GM18508 (cell line): ENCODE results near the gene RND1.

Source experiments
- ATAC-seq: cut with Tn5 transposase; IDR thresholded peaks from one replicate; pipeline ENCODE4 v1.9.1; 2021; ENCODE audit warnings: moderate number of reproducible peaks; ENCODE audit not compliant: insufficient read depth, unreplicated experiment

Gene RND1

DNA sequence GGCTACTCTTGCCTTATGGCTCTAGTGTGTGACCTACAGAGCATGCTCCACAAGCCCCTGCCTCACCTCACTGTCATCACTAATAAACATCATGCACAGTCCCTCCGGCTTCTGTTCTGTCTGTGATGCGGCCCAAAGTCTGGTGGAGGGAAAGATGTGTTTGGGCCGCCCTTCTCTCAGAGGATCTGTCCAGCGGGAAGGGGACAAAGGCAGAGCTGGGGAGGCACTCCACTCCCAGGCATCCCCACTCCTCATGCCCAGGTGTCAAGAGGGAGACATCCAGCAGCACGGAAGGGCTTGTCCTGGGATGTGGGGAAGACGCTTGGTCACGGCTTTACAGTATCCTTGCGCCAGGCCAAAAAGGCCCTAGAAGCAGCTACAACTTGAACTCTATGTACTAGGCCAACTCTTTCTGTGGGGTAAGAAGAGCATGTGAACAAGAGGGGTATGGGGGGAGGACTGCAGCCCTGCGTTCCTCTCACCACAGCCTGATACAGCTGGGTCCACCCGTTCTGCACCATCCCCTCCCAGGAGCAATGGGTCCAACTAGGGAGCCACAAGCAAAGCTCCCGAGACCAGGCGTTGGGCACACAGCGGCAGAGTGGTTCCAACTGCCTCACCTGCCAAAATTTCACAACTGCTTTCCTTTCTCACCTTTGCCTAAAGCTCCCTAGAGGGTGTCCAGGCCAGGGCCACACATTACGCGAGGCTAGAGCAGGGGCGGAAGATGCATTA lies 36.7 kb downstream of the RND1 start:
- no peak for ATAC-seq

DNA sequence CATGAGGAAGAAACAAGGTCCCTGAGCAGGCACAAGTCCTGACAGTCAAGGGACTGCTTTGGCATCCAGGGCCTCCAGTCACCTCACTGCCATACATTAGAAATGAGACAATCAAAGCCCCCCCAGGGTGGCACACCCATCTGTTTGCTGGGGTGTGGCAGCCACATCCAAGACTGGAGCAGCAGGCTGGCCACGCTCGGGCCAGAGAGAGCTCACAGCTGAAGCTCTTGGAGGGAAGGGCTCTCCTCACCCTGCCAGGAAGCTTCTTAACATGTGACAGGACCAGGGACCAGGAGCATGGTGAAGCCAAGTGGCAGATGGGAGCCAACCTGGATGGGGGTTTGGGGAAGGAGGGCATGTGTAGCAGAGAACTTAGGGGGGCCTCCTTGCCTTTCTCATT lies 37.4 kb downstream of the RND1 start:
- ATAC-seq = no peak

DNA sequence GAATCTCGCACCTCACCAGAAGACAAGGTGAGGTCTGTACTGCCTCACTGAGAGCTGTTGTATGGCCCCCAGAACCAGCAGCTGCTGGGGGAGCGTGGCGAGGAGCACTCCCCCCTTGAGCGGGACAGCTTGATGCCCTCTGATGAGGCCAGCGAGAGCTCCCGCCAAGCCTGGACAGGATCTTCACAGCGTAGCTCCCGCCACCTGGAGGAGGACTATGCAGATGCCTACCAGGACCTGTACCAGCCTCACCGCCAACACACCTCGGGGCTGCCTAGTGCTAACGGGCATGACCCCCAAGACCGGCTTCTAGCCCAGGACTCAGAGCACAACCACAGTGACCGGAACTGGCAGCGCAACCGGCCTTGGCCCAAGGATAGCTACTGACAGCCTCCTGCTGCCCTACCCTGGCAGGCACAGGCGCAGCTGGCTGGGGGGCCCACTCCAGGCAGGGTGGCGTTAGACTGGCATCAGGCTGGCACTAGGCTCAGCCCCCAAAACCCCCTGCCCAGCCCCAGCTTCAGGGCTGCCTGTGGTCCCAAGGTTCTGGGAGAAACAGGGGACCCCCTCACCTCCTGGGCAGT lies 38.1 kb downstream of the RND1 start:
- no peak for ATAC-seq

DNA sequence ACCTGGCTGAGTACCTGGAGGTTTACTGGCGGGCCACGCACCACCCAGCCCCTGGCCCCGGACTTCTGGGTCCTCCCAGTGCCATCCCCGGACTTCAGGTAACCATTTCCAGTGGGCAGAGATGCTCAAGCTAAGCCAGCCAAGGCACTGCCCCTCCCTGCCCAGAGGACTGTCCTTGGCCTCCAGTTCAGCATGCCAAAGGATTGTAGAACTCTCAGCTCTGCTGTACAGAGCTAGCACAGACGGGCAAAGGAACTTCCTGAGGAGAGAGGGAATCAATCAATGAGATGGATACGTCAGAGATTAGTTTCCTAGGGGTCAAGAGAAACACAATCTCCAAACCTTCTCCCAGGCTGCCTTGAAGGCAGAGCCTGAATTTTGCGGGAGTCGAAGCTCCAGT lies 38.6 kb downstream of the RND1 start:
- ATAC-seq = no peak

DNA sequence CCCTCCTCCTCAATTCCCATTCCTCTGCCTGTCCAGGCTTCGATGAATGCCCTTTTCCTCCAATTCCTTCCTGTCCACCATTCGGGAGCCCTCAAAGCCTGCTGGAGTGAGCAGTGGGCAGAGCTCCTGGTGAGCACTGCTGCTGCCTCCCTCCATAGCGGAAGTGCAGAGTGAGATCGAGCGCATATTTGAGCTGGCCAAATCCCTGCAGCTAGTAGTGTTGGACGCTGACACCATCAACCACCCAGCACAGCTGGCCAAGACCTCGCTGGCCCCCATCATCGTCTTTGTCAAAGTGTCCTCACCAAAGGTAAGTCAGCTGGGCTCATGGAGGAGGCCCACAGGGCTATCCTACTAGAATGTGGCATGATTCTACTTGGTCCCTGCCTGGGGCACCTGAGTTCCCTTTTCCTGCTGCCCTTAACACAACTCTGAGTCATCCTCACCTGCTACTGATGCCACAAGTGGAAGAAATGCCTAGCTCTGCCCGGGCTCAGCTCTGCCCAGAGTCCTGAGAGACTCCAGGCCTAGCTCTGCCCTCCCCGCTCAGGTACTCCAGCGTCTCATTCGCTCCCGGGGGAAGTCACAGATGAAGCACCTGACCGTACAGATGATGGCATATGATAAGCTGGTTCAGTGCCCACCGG lies 39.3 kb downstream of the RND1 start:
- ATAC-seq = no peak

DNA sequence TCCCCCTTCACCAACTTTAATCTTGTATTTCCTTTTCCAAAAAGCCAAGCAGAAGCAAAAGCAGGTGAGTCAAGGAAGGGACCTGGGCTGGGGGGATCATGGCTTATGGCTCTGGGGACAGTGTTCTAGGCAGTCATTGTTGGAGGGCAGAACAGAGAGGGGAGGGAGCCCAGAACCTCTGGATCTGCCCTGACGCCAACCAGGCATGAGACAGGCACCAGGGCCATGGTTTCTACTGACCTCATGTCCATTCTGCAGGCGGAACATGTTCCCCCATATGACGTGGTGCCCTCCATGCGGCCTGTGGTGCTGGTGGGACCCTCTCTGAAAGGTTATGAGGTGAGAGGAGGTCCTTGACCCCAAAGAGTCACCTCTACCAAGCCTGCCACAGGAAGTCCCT lies 40.8 kb downstream of the RND1 start:
- no peak for ATAC-seq

DNA sequence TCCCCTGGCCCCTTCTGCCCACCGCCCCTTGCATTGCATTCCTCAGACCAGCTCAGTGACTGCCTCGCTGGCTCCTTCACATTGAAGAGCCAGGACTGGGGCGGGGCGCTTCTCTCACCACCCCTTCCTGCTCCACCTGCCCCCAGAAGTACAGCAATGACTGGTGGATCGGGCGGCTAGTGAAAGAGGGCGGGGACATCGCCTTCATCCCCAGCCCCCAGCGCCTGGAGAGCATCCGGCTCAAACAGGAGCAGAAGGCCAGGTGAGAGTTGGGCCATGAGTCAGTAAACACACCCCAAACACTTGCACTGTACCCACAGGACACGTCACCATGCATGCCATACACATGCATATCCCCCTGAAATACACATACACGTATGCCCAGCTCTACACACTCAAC lies 41.6 kb downstream of the RND1 start:
- ATAC-seq = no peak

DNA sequence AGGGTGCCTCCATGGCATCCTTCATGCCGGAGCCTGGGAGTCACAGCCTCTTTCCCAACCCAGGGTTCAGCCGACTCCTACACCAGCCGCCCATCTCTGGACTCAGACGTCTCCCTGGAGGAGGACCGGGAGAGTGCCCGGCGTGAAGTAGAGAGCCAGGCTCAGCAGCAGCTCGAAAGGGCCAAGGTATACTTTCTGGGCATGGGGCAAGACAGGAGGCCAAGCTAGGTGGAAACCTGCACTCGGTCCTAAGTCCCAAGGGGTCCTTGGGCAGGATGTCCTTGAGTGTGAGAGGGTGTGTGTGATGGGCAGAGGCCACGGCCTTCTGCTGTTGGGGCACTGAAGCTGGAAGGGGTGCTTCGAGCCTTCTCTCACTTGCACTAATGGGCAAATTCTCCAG lies 42.4 kb downstream of the RND1 start:
- no peak for ATAC-seq

DNA sequence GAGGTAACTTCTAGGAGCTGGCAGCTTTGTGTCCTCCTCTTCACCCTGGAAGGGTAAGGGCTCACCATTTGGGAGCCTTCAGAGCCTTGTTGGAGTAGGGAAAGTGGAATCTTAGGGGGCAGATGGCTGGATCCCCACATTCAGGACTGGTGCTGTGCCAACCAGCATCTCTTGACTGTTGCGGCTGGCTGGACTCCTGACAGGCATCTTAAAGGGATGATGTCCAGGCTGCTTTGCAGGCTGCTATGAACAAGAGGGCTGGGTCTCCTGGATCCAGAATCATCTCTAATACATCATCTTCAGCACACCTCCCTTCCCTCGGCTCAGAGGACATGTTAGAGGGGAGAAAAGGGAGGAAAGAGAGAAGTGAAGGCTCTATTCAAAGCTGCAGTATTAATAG lies 43.0 kb downstream of the RND1 start:
- no peak for ATAC-seq

DNA sequence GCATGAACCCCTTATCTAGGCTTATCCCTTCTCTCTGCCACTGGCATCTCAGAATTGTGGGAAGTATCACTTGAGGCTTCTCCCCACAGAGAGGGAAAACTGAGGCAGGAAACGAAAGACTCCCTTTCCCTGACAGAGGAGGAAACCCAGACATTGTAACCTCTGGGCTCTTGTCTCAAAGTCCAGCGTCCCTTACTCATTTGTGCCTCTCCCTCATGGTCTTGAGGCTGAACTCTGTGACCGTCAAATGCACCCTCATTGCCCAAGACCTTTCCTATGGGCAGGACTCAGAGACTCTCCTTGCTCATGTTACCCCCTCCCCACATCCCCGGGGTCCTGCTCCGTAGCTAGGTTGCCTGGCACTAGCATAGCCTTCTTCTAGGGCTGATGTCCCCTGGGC lies 43.5 kb downstream of the RND1 start:
- ATAC-seq = no peak

DNA sequence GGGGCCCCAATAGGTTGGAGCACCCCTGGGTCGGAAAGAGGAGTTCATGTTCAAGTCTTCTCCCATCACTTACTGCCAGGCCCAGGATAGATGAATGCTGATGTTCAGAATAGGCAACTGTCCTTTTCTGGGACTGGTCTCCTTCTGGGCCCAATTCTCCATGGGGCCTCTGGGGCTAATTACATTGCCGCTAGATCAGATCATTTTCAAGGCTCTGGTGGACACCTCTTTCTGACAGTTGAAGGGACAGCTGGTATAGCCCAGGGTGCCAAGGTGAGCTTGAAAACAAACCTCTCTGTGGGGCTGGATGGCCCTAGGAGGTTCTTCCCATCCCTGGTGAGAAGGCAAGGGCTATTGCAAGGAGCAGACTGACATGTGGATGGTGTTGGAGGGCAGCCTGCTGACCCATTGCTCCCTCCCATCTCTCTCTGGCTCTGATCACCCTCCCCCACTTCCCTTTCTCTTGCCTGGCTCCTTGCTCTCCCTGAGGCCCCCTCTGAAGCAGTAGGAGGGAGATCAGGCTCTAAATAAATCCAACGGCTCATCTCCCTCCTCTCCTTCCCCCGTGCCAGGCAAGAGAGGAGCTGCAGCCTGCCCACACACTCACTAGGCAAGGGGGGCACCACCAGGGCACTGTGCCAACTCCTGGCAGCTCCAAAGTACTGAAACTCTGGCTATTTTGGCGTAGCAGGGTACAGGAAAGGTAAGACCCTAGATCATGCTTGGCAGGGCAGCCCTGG lies 45.5 kb downstream of the RND1 start:
- no peak for ATAC-seq

DNA sequence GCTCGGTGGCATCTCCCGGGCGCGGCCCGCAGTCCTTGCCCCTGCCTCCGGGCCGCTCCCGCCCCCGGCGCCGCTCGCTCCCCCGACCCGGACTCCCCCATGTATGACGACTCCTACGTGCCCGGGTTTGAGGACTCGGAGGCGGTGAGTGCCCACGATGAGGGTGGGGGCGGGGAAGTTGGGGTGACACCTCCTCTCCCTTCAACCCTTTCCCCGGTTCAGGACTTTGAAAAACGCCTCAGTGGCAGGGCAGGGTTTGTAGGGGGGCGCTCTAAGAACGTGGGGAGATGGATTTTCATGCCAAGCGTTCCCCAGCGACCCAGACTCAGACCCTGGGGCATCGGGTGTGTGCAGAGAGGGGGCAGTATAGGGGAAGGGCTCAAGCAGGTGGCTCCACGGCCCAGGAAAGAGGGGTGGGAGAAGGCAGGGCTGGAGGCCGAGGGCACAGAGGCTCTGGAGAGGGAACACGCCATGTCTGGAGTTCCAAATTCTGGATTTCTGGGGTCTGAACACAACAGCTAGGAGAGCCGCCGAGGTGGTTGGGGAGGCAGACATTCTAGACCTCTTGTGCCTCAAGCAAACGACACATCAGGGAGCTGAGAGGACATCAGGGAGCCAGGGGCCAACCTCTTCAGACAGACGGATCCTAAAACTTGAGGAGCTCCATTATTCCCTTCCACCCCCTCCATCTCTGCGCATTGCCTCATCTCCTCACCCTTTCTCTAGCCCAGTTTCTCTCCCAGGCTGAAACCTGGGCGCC lies 46.7 kb downstream of the RND1 start:
- ATAC-seq = no peak

DNA sequence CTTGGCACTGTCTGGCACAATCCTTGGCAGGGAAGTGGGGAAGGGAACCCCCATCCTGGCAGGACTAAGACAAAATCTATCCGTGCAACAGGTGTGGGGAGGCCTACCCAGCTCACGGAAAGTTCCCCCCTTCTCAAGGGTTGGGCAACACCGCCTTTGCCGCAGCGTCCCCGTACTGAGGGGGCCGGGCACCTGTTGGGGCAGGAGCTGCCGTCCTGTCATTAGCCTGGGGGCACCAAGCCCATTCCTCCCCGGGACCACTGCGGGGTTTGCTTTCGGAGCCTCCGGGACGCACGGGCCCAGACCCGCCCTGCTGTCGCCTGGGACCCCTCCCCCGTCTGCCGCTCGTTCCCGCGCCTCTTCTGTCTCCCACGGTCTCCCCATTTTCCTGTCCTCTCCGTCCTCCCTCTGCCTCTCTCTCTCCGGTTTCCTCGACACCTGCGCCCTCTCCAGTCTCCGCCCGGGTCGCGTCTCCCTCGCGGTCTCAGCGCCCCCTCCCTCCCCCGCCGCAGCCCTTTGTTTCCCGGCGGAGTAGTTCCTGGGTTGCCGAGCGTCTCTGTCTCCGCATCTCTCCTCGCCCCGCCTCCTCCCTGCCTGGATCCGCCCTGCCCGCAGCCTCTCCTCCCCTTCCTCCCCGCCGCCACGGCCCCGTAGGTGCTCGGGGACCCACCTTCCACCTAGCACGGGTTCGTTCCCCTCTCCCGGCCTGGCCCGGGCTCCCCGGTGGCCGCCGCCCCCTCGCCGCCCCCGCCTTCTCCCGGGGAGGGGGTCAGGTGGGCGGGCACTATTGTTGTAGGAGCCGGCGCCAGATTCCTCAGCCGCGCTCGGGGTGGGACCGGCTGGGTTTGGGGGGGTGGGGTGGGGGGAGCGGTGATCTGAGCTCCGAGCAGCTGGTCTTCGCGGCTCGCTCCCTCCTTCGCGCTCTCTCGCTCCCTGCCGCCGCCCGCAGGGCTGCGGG lies 47.5 kb downstream of the RND1 start, which contains the start of gene CACNB3:
CACNB3 (plus strand) TSS at position 624 of the 958 bp plus-strand sequence. CDS start 434 bp downstream, outside the sequence.
- no peak for ATAC-seq

DNA sequence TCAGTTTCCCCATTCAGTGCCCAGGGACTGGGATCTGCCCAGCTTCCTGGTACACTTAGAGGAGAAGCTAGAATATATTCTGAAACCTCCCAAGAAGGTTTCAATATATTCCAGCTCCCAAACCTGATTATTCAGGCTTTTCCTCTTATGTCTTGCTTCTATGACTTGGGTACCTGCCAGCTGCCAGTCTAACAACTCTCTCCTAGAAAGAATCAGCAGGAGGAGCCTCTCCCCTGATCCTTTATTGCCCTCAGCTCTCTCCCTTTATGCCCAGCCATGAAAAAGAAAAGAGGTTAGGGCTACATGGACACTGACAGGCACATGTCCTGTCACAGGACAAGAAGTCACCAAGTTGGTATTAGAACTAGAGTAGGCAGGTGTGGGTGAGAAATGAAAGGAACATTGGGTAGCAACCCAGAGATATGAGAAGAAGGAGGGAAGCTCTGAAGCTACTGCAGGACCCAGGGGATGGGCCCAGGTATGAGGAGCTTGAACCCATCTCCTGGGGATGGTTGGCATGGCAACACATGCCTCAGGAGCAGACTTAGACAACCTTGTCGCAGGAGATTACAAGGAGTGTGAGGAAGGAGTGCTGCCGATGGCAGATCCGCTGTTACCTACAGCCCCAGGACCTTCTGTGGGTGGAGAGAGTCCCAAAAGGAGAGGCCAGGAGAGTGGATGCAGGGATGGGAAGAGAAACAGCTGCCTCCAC lies 49.4 kb downstream of the RND1 start:
- no peak for ATAC-seq

DNA sequence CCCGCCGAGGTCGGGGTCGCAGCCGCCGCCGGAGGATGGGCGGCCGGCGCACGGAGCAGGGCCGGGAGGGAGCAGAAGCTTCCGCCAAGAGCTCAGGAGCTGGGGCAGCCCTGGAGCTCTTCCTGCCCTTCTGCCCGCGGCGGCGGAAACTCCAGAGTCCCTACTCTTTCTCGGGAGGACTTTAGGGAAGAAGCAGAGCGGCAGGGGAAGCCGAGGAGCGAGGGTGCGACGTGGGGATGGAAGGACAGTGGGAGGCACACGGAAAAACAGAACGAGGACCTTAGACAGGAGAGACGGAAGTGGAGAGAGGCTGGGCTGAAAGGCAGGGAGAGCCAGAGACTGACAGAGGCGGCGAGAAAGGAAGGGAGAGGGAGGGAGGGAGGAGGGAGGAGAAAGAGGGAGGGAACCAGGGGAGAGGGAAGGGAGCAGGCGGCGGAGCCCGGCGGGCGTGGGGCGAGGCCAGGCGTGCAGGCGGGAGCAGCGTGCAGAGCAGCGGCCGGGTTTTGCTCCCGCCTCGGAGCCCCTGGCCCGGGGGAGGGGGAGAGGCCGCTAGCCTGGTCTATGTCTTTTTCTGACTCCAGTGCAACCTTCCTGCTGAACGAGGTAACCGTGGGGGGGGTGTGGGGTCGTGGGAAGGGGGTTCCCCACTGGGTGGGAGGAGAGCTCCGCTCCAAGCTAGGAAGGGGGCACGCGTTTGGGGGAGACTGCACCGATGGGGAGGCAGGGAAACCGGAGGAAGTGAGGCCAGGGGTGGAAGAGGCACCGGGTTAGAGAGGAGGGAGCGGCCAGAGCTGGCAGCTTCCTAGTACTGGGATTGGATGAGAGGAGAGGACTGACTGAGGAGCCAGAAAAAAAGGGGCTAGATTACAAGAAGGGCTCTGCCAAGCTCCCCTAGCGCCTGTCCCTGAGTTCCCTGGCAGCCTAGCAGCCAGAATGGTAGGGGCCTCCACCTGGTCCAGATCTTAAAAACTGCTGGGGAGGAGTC lies 50.3 kb downstream of the RND1 start:
- no peak for ATAC-seq

DNA sequence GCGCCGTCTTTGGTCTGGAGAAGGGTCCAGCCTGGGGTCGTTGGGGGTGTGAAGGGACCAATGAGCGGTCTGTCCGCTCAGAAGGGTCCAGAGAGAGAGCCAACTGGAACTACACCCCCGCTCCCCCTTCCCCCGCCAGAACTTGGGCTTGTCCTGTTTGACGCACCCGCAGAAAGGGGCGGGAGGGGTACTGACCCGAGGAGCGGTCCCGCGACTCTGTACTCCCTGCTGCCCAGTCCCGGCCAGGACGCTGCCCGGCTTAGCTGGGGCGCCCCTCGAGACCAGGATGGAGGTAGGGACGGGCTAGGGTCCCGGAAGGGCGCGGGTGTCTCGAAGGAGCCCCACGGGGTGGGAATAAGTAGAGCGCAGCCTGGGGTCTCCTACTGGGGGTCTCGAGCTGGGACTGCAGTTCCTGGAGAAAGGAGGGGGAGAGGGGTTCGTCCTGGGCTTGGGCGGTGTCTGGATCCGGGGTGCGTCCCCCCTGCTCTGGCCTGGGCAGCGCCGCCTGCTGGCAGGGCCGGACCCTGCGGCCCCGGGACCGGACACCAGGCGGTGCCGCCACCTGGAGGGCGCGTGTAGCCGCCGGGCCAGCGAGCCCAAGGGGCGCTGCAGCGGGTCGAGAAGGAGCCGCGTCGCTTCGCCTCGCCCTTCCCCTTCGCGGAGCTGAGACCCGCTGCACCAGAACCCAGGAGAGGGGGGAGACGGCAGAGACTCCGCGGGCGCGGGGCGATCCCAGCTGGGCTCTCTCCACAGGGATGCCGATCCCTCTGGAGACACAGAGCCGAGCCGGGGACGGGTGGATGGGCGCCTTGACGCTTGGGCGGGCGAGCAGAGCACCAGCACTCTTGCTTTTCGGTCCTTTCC lies 51.2 kb downstream of the RND1 start:
- no peak for ATAC-seq
